NCI-H526 treated with DMSO at 0.1 percent for 48 hours (cell line): Measurements from ENCODE around the gene ALDH16A1.

Experiments
- DNase-seq: peaks from one replicate; lab custom pipeline; 2025; lab: John Stamatoyannopoulos, UW

Gene ALDH16A1

GRCh38 chr19:49515767-49516166 is 62.7 kb downstream of the ALDH16A1 start:
- no peak for DNase-seq

GRCh38 chr19:49518033-49518432 is 65.0 kb downstream of the ALDH16A1 start:
- DNase-seq, result no peak
